Jurkat, Clone E6-1 (cell line): Measurements from ENCODE around the gene ATP9B.

ENCODE experiments used
- DNase-seq: peaks from one replicate; pipeline ENCODE4 v3.0.0-alpha.2; 2011; ENCODE audit warnings: low read depth, low spot score
- H3K4me3 ChIP-seq: 2 replicates; pipeline ENCODE4 v1.5.1; 2011; ENCODE audit warnings: mild to moderate bottlenecking, low read length, control low read depth, moderate library complexity

ATP9B gene

GRCh38 chr18:79216176-79216575, 147.0 kb downstream of the ATP9B start:
- DNase-seq, result no peak
- no peak overlapping the region for H3K4me3 ChIP-seq

GRCh38 chr18:79217979-79218604, 148.9 kb downstream of the ATP9B start:
- H3K4me3 ChIP-seq, result no peak overlapping the region
- DNase-seq, result no peak

GRCh38 chr18:79218605-79219190, 149.5 kb downstream of the ATP9B start:
- no peak for DNase-seq
- no peak overlapping the region for H3K4me3 ChIP-seq

- H3K4me3 ChIP-seq, result no peak overlapping the region
- DNase-seq, result no peak
Observed at GRCh38 chr18:79221136-79221535, 151.9 kb downstream of the ATP9B start.

GRCh38 chr18:79222790-79223189, 153.6 kb downstream of the ATP9B start:
- DNase-seq, result no peak
- H3K4me3 ChIP-seq, result no peak overlapping the region

- no peak overlapping the region for H3K4me3 ChIP-seq
- DNase-seq, result no peak
Observed at GRCh38 chr18:79223431-79223830, 154.2 kb downstream of the ATP9B start.

- no peak for DNase-seq
- no peak overlapping the region for H3K4me3 ChIP-seq
Observed at GRCh38 chr18:79224381-79224780, 155.2 kb downstream of the ATP9B start.

- H3K4me3 ChIP-seq, result no peak overlapping the region
- DNase-seq, result no peak
Observed at GRCh38 chr18:79227621-79228020, 158.4 kb downstream of the ATP9B start.

- no peak for DNase-seq
- no peak overlapping the region for H3K4me3 ChIP-seq
Observed at GRCh38 chr18:79229431-79229830, 160.2 kb downstream of the ATP9B start.

GRCh38 chr18:79234438-79234837, 165.2 kb downstream of the ATP9B start:
- H3K4me3 ChIP-seq, result no peak overlapping the region
- no peak for DNase-seq

GRCh38 chr18:79239631-79240030, 170.4 kb downstream of the ATP9B start:
- no peak for DNase-seq
- H3K4me3 ChIP-seq, result no peak overlapping the region

- no peak for DNase-seq
- no peak overlapping the region for H3K4me3 ChIP-seq
Observed at GRCh38 chr18:79241755-79242154, 172.6 kb downstream of the ATP9B start.

- no peak overlapping the region for H3K4me3 ChIP-seq
- DNase-seq, result no peak
Observed at GRCh38 chr18:79242246-79242645, 173.1 kb downstream of the ATP9B start.

GRCh38 chr18:79245517-79246001, 176.4 kb downstream of the ATP9B start:
- no peak overlapping the region for H3K4me3 ChIP-seq
- no peak for DNase-seq

GRCh38 chr18:79246309-79247108, 177.3 kb downstream of the ATP9B start:
- H3K4me3 ChIP-seq, result no peak overlapping the region
- DNase-seq, result peak; percentile 17

GRCh38 chr18:79248495-79249060, 179.4 kb downstream of the ATP9B start:
- DNase-seq, result no peak
- H3K4me3 ChIP-seq, result no peak overlapping the region

- no peak overlapping the region for H3K4me3 ChIP-seq
- DNase-seq, result no peak
Observed at GRCh38 chr18:79250301-79250981, 181.2 kb downstream of the ATP9B start.

GRCh38 chr18:79251021-79251420, 181.8 kb downstream of the ATP9B start:
- no peak overlapping the region for H3K4me3 ChIP-seq
- no peak for DNase-seq

GRCh38 chr18:79252904-79253633, 183.9 kb downstream of the ATP9B start:
- no peak for DNase-seq
- H3K4me3 ChIP-seq, result no peak overlapping the region
